ENCODE results near the gene ZCCHC10.
"Not testable (repeated sequence)": the region's sequence is repeated elsewhere in the genome, so short reads cannot be mapped to it uniquely, and the experiment has no call there.

ZCCHC10 gene

GRCh38 chr5:132979976-132980375, 46.4 kb downstream of the ZCCHC10 start:
- no peak for DNase-seq

GRCh38 chr5:132979367-132979940, 46.9 kb downstream of the ZCCHC10 start:
- DNase-seq = no peak

GRCh38 chr5:132976852-132977251, 49.5 kb downstream of the ZCCHC10 start:
- DNase-seq = no peak

GRCh38 chr5:132972436-132972828, 53.9 kb downstream of the ZCCHC10 start:
- DNase-seq = not testable (repeated sequence)

- DNase-seq = no peak
Observed at GRCh38 chr5:132971483-132972435, 54.6 kb downstream of the ZCCHC10 start.

- DNase-seq = no peak
Observed at GRCh38 chr5:132965120-132965519, 61.2 kb downstream of the ZCCHC10 start.

- peak; percentile 65 to 98 (median 94) for DNase-seq
Observed at GRCh38 chr5:132963171-132964104, 62.9 kb downstream of the ZCCHC10 start, which contains the start of gene AFF4. TSS of gene AFF4 (minus strand) at chr5:132963634. CDS start at chr5:132937189, 26,445 bp downstream.

GRCh38 chr5:132962429-132963021, 63.8 kb downstream of the ZCCHC10 start:
- peak in 11 of 56 donors; percentile 1 to 22 (median 10) for DNase-seq

GRCh38 chr5:132961887-132962286, 64.5 kb downstream of the ZCCHC10 start:
- no peak for DNase-seq

- not testable (repeated sequence) for DNase-seq
Observed at GRCh38 chr5:132961123-132961815, 65.1 kb downstream of the ZCCHC10 start.

GRCh38 chr5:132956166-132956799, 70.1 kb downstream of the ZCCHC10 start:
- DNase-seq = not testable (repeated sequence)

GRCh38 chr5:132953710-132954109, 72.6 kb downstream of the ZCCHC10 start:
- DNase-seq = no peak

- DNase-seq = no peak
Observed at GRCh38 chr5:132952829-132953228, 73.5 kb downstream of the ZCCHC10 start.

- no peak for DNase-seq
Observed at GRCh38 chr5:132951897-132952296, 74.5 kb downstream of the ZCCHC10 start.

GRCh38 chr5:132949136-132949535, 77.2 kb downstream of the ZCCHC10 start:
- no peak for DNase-seq

- DNase-seq = no peak
Observed at GRCh38 chr5:132947671-132948070, 78.7 kb downstream of the ZCCHC10 start.
